A549 (cell line): ENCODE data around the gene ACP4.

ENCODE experiments used
- EP300 ChIP-seq, 2 experiments: fragments of >200 bp; sonication (Bioruptor Twin); formaldehyde crosslinking; IDR thresholded peaks; 2 replicates in 1 of 2; 3 replicates in 1 of 2; pipeline ENCODE4 v1.6.1; 2016 to 2017
- ESRRA ChIP-seq: fragments of 150-350 bp; IDR thresholded peaks from 2 replicates; pipeline ENCODE4 v1.6.1; 2014; ENCODE audit warnings: mild to moderate bottlenecking, low read length, borderline replicate concordance
- MAZ ChIP-seq: fragments of 150-350 bp; IDR thresholded peaks from 2 replicates; pipeline ENCODE4 v1.6.1; 2014; ENCODE audit warnings: antibody characterized with exemption, low read depth, low read length, borderline replicate concordance
- PHF8 ChIP-seq: fragments of 200-600 bp; sonication (generic); IDR thresholded peaks from 2 replicates; pipeline ENCODE4 v1.6.1; 2016; ENCODE audit warnings: low read depth, mild to moderate bottlenecking, antibody characterized with exemption, moderate library complexity, borderline replicate concordance
- POLR2A ChIP-seq: IDR thresholded peaks from 2 replicates; pipeline ENCODE4 v1.6.1; 2012; ENCODE audit warnings: mild to moderate bottlenecking, low read length
- SREBF2 ChIP-seq: fragments of 450-650 bp; IDR thresholded peaks from 2 replicates; pipeline ENCODE4 v1.6.1; 2014; ENCODE audit warnings: mild to moderate bottlenecking, moderate library complexity
- TP53 ChIP-seq: fragments of 250-450 bp; sonication (Bioruptor Pico); IDR thresholded peaks from 2 replicates; pipeline ENCODE4 v1.5.0; 2021; ENCODE audit warnings: mild to moderate bottlenecking, moderate library complexity
- TF ChIP-seq, protein P1 (sequence below): fragments of >200 bp; sonication (Bioruptor Twin); formaldehyde crosslinking; IDR thresholded peaks from 3 replicates; pipeline ENCODE4 v1.5.1; 2016
- TF ChIP-seq, protein P2 (sequence below): fragments of 450-650 bp; IDR thresholded peaks from 2 replicates; pipeline ENCODE4 v1.6.1; 2014; ENCODE audit warnings: antibody characterized with exemption
- TF ChIP-seq, protein P3 (sequence below): fragments of 150-350 bp; IDR thresholded peaks from 2 replicates; pipeline ENCODE4 v1.6.1; 2014; ENCODE audit warnings: low read depth, mild to moderate bottlenecking, low read length
- TF ChIP-seq, protein P4 (sequence below): fragments of 200-600 bp; sonication (generic); IDR thresholded peaks from 2 replicates; pipeline ENCODE4 v1.6.1; 2016; ENCODE audit warnings: antibody characterized with exemption, mild to moderate bottlenecking, moderate library complexity
- TF ChIP-seq, protein P5 (sequence below): fragments of 250-450 bp; sonication (Bioruptor Pico); IDR thresholded peaks from 2 replicates; pipeline ENCODE4 v1.5.0; 2021; ENCODE audit warnings: mild to moderate bottlenecking, moderate library complexity, borderline replicate concordance

DNA sequence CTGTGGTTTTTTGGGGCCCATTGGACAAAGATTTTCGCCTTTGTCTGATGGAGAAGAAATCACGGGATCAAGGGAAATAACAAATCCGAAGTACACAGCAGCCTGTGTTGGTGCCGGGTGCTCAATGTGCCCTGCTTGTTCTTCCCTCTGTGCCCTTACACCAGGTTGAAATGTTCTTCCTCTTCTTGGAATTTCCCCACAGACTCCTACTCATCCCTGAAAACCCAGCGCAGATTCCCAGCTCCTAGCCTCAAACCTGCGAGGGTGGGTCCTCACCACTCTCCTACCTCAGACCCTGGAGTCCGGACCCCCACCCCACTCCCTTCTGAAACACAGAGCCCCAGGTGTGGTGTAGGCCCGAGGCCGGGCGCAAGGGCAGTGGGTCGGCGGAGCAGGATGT lies 4.9 kb upstream of the ACP4 start:
- TF ChIP-seq, protein P1, sequence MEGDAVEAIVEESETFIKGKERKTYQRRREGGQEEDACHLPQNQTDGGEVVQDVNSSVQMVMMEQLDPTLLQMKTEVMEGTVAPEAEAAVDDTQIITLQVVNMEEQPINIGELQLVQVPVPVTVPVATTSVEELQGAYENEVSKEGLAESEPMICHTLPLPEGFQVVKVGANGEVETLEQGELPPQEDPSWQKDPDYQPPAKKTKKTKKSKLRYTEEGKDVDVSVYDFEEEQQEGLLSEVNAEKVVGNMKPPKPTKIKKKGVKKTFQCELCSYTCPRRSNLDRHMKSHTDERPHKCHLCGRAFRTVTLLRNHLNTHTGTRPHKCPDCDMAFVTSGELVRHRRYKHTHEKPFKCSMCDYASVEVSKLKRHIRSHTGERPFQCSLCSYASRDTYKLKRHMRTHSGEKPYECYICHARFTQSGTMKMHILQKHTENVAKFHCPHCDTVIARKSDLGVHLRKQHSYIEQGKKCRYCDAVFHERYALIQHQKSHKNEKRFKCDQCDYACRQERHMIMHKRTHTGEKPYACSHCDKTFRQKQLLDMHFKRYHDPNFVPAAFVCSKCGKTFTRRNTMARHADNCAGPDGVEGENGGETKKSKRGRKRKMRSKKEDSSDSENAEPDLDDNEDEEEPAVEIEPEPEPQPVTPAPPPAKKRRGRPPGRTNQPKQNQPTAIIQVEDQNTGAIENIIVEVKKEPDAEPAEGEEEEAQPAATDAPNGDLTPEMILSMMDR = no peak
- TF ChIP-seq EP300 (IDR thresholded peaks at IDR 0.05) = no peak
- TF ChIP-seq TP53 (CRISPR knock-in tag) = no peak
- TF ChIP-seq POLR2A = no peak
- TF ChIP-seq, protein P2, sequence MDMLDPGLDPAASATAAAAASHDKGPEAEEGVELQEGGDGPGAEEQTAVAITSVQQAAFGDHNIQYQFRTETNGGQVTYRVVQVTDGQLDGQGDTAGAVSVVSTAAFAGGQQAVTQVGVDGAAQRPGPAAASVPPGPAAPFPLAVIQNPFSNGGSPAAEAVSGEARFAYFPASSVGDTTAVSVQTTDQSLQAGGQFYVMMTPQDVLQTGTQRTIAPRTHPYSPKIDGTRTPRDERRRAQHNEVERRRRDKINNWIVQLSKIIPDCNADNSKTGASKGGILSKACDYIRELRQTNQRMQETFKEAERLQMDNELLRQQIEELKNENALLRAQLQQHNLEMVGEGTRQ = no peak
- TF ChIP-seq SREBF2 = no peak
- no peak for TF ChIP-seq PHF8
- TF ChIP-seq, protein P3, sequence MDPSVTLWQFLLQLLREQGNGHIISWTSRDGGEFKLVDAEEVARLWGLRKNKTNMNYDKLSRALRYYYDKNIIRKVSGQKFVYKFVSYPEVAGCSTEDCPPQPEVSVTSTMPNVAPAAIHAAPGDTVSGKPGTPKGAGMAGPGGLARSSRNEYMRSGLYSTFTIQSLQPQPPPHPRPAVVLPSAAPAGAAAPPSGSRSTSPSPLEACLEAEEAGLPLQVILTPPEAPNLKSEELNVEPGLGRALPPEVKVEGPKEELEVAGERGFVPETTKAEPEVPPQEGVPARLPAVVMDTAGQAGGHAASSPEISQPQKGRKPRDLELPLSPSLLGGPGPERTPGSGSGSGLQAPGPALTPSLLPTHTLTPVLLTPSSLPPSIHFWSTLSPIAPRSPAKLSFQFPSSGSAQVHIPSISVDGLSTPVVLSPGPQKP = no peak
- TF ChIP-seq, protein P4, sequence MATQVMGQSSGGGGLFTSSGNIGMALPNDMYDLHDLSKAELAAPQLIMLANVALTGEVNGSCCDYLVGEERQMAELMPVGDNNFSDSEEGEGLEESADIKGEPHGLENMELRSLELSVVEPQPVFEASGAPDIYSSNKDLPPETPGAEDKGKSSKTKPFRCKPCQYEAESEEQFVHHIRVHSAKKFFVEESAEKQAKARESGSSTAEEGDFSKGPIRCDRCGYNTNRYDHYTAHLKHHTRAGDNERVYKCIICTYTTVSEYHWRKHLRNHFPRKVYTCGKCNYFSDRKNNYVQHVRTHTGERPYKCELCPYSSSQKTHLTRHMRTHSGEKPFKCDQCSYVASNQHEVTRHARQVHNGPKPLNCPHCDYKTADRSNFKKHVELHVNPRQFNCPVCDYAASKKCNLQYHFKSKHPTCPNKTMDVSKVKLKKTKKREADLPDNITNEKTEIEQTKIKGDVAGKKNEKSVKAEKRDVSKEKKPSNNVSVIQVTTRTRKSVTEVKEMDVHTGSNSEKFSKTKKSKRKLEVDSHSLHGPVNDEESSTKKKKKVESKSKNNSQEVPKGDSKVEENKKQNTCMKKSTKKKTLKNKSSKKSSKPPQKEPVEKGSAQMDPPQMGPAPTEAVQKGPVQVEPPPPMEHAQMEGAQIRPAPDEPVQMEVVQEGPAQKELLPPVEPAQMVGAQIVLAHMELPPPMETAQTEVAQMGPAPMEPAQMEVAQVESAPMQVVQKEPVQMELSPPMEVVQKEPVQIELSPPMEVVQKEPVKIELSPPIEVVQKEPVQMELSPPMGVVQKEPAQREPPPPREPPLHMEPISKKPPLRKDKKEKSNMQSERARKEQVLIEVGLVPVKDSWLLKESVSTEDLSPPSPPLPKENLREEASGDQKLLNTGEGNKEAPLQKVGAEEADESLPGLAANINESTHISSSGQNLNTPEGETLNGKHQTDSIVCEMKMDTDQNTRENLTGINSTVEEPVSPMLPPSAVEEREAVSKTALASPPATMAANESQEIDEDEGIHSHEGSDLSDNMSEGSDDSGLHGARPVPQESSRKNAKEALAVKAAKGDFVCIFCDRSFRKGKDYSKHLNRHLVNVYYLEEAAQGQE = no peak
- TF ChIP-seq, protein P5, sequence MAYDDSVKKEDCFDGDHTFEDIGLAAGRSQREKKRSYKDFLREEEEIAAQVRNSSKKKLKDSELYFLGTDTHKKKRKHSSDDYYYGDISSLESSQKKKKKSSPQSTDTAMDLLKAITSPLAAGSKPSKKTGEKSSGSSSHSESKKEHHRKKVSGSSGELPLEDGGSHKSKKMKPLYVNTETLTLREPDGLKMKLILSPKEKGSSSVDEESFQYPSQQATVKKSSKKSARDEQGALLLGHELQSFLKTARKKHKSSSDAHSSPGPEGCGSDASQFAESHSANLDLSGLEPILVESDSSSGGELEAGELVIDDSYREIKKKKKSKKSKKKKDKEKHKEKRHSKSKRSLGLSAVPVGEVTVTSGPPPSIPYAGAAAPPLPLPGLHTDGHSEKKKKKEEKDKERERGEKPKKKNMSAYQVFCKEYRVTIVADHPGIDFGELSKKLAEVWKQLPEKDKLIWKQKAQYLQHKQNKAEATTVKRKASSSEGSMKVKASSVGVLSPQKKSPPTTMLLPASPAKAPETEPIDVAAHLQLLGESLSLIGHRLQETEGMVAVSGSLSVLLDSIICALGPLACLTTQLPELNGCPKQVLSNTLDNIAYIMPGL (CRISPR knock-in tag) = no peak
- no peak for TF ChIP-seq MAZ
- no peak for TF ChIP-seq ESRRA
